ENCODE measurements around the gene ASB12.
"Not testable (repeated sequence)": the region's sequence is repeated elsewhere in the genome, so short reads cannot be mapped to it uniquely, and the experiment has no call there.

The ASB12 gene, protein sequence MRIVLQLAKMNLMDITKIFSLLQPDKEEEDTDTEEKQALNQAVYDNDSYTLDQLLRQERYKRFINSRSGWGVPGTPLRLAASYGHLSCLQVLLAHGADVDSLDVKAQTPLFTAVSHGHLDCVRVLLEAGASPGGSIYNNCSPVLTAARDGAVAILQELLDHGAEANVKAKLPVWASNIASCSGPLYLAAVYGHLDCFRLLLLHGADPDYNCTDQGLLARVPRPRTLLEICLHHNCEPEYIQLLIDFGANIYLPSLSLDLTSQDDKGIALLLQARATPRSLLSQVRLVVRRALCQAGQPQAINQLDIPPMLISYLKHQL

DNA sequence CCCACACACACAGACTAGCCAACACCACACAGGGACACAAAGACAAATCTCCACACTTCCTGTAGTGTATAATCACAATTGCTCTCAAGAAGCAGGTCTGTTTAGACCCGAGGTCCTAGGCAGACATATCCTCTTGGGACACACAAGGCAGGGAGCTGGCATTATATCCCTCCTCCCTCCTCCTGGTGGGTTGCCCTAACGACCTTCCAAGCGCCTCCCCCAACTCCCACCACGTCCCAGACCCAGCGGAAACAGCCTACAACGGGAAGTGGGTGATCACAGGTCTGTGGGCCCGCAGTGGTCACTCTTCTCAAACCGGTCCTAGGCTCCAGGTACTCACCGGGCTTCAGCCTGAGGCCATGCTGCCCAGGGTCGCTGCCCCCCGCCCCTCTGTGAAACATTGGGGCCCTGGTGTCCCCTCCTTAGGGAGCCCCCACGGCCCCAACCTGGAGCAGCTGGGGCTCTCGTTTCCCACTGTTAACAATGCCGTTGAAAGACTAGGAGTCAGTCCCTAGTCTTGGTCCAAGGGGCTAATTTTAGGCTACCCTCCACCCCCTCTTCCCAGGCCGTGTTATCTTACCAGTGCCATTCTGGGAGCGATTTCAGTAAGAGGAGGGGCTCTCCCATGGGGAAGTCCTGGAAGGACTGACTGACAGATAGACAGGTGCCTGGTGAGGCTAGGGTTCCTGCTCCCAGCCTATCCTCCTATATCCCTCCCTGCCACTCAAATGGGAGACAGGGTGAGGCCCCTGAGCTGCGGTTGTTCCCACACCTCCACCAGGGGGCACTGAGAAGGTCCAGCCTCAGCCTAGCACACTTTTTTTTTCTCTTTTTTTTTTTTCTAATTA is at the start of gene ASB12:
TSS of gene ASB12 (minus strand) at position 485 of the 848 bp plus-strand sequence. CDS start 4,957 bp downstream, outside the sequence.
- no peak for DNase-seq (ENCODE audit: low read depth)

DNA sequence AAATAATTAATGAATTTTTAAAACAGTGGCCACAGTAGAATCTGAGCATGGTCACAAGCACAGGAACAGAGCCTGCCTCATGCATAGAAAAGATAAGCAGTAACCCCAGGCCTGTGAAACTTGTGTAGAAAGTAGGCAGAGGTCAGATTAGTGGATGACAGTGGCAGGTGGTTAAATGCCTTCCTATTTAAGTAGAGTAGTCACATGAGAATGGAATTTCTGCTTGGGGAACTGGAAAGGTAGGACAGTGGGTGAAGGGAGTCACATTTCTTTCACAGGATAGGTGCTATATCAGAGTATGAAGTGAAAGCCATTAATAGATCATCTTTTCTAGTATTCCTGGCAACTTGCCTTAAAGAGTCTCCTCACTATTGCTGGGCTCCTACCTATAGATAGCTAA is 34.9 kb upstream of the ASB12 start:
- no peak for DNase-seq (ENCODE audit: low read depth)

DNA sequence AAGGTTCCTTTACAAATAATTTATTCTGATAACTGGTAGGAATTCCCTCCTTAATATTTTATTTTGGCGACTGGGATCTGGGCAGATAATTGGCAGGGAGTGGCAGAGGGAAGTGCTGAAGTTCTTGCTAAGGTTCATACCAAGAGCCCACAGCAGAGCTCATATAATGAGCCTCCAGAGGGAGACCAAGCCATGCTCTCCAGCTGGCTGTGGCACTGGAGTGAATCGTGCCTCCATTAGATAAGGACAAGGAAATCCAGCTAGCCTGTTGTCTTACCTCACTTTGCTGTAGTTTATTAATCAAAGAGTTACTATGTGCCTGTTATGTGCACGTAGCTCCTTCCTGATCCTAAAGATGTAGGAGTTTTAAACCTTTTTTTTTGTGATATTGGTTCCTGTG is 1.3 kb downstream of the ASB12 start:
- DNase-seq (ENCODE audit: low read depth) = no peak

DNA sequence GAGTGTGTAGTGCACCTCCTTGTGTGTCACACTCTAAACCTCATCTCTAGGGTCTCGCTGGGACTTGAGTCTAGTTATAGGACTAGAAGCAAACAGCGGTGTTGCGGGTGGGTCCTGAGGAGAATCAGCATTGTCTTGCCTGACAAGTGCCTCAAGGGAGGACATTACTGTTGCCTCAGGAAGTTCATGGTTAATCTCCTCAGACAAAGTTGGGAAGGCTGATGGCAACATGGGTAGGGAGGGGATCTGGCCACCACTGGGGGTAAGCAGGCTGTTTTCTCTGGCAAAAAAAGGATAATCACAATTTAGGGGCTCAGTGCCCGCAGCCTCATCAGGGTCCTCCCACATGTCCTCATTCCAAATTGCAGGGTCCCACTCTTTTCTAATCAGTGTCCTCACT is 12.4 kb downstream of the ASB12 start:
- DNase-seq (ENCODE audit: low read depth) = no peak

DNA sequence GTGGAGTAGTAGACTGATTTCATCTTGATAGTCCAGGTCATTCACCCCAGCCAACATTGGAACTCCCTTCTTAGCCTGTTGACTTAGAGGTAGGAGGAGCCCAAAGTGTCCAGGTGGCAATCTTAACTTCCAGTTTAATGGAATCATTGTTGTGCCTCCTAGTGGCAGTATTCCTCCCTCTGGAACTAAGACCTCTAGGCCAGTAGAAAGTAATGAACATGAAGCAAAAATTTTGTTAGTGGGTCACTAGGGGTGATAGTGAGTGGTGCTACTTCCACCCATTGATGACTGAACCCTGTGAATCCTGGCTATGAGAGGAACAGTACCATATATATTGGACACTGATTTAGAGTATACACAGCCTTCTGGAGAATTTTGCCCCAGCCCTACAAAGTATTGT is 16.4 kb downstream of the ASB12 start:
- not testable (repeated sequence) for DNase-seq (ENCODE audit: low read depth)

DNA sequence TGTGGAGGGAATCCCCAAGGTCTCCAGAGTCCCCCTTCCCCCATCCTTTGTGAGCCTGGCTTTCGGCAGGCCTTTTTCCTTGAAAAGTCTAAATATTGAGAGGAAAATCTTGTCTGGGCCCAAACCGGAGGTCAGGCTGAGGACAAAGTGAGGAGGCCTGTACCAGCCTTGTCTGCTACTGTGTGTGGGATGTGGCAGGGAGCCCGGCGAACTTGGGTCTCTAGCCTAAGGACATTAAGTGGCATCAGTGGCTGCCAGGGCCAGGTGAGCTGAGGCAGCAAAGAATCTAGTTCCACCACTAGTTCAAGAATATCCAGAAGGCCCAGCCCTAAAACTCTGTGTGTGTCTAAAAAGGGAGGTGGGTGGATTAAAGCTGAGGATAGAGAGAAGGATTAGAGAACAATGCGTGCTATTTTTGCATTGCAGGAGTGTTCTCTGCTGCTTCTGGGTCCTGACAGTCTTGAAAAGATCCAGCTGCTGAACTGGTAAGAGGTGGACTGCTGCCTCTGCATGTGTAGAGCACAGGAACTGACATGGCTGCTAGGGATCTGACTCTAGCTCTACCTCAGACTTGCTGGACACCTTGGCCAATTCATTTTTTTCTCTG is 23.7 kb downstream of the ASB12 start:
- DNase-seq (ENCODE audit: low read depth) = no peak

DNA sequence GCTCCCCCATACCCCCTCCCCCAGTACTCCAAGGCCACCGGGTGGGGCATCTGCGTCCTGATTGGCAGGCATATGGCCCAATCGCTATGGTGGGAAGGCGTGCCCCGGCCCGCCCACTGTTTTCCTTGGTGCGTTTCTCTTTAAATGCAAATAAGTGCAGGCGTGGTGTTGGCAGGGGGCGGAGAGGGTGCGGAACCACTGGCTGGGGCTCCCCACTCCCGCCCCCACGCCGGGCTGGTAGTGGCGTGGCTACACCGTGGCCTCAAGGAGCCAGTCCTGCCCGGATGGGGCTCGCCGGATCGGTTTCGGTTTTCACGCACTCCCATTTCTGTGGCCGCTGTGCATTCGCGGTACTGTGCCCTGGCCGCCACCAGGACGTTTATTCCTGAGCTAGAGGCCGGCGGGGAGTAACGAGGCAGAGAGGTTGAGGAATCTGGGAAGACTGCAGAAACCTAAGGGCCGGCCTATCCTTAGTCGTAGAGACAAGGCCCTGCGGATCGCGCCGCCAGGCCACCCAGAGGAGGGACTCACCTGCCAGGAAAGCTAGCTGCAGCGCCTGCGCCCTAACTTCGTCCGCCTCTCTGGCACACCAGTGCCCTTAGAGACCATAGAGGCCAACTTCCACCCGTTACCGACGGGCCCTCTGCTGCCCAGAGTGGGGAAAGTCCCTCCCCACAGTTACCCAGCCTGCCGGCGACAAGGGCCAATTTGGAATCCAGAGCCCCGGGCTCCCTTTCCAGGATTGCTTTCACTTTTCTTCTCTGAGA is 24.5 kb downstream of the ASB12 start:
- DNase-seq (ENCODE audit: low read depth) = peak; percentile 75

DNA sequence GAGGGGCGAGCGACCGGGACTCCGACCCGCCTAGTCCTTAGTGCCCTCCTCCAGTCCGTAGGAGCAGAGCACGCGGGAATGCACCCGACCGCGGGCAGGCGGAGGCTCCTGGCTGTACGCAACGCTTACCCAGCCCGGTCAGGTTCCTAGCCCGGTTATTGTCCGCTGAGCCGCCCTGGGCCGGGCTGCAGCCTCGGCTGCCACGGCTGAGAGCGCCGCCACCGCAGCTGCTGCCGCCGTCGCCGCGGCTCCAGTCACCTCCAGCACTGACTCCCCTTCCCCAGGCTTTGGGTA is 25.0 kb downstream of the ASB12 start, which contains the start of gene AMER1:
TSS of gene AMER1 (minus strand) at position 268 of the 294 bp plus-strand sequence. CDS start 12,422 bp downstream, outside the sequence.
- DNase-seq (ENCODE audit: low read depth) = no peak

DNA sequence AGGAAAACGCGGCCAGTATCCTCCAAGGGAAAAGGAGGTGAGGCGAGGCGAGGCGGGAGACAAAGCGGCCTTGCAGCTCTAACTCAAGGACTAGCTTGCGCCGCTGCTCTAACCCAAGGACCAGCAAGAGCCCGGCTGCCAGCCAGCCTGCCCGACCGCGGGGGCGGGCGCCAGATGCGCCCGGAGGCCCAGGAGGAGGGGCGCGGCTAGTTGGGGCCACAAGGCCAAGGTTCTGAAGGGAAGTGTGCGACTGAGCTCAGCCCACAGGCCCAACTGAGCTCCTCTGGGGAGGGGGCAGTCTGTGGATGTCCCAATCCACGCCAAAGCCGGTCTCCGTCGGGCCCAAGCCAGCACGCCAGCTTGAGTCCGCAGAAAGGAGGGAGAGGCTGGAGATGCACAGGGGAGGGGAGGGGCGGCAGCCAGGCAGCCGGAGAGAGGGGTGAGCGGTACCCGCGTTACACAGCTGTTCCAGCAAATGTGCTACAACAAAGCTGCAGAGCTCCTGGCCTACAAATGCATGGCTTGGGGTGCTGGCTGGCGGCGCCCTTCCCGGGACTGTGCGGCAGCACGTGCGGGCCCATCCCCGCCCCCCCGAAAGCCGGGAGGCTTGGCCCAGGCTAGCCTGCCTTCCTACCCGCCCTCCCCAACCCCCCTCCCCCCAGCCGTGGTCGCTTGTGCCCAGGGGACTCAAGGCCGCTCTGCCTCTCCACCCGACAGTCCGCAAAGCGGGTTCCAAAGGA is 25.5 kb downstream of the ASB12 start:
- DNase-seq (ENCODE audit: low read depth) = no peak

DNA sequence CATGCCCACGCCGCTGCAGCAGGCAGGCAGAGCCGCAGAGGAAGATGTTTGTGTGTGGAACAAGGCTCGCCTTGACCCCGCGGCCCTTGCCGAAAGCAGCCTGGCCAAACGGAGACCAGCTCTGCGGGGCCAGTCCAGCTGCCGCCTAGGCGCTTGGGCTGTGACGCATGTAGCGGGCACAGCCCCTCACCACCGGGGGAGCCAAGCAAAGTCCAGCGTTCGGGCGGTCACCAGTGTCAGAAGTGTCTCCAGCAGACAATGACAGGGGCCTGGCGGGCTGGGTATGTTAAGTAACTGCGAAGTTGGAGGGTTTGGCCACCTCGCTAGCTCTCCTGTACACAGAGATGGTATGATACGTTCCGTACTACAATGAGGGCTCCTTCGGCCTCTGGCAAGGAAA is 26.2 kb downstream of the ASB12 start:
- DNase-seq (ENCODE audit: low read depth) = no peak

DNA sequence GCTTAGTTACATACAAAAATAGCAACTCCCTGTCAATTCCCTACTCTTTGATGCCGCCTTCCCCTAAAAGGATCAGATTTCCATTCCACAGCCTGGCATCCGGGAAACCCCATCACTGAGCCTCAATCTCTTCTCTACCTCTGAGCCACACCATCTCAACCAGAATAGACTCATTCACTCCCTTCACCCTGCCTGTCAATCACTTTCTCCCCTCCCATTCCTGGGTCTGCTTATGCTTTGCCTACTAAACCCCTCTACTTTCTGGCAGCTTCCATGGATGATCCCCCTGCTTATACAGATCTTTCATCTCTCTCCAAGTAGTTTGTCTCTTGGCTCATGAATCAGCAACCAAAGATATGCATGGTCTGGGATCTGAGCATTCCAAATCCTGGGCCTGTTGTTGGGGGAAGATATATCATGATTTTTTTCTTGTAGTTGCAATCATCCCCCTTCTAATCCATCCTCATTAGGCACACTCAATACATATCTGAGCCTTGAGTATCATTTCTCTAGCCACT is 27.5 kb downstream of the ASB12 start:
- DNase-seq (ENCODE audit: low read depth) = no peak

DNA sequence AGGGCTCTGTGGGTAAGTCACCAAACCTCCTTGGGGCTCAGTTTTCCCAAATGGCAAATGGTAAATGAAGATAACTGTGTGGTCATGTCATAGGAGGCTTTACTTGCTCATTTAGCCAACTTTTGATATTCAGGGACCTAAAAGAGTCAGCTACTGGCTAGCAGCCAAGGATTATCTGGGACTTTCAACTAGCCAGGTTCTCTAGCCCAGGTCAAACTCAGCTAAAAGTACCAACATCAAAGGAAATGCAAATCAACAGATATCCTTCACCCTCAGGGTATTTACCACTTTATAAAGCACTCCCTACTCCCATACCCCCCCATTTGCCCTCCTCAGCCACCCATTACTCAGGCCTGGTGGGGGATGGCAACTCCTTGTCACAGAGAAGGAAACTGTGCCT is 32.4 kb downstream of the ASB12 start:
- DNase-seq (ENCODE audit: low read depth) = no peak

DNA sequence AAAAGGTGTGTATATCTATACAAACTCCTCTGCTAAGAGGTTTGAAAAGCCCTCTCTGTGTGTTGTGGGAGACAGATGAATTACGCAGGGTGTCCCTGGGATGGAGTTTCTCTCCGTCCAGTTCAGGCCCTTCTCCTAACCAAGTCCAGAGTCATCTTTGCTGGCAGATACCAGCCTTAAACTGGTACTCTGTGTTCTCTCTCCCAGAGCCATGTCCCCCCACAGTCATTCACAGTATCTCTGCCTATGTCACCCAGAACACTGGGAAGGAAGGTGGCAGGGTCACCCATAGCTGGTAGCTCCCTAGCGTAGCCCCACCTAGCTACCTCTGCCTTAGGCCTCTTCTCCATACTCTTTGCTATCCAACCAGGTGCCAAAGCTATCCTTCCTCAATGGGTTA is 33.8 kb downstream of the ASB12 start:
- DNase-seq (ENCODE audit: low read depth) = no peak

DNA sequence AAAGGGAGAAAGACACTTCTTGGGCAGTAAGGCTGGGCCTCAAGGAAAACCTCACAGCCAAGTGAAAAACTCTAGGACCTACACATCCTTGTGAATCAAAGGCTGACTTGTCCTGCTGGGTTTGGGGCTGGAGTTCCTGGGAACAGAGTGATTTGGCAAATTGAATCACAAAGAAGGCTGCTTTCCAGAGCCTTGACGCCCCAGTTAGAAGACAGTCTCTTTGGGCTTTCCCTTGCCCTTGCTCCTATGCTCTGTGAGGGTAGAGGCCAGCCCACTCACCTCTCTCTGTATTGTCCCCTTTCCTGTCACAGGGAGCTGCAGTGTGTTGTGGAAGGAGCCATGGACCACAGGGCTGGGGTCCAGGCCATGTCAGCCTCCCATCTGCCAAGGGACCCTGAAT is 34.5 kb downstream of the ASB12 start:
- DNase-seq (ENCODE audit: low read depth) = no peak

DNA sequence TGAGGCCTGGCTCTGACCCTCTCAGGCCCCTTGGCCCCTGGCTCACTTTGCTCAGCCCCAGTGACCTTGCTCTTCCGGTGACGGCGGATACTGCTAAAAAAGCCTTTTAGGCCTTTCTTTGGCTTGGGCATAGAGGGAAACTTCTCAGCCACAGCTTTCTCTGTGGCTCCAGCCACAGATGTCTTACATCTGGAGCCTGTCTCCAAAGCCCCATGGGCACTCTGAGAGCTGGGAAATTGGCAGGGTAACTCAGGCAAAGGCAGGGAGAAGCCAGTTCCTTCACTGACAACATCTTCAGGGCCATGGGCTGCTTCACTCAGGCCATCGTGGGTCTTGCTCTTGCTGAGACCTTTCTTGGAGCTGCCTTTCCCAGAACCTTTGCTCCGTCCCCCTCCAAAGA is 37.7 kb downstream of the ASB12 start:
- DNase-seq (ENCODE audit: low read depth) = no peak

DNA sequence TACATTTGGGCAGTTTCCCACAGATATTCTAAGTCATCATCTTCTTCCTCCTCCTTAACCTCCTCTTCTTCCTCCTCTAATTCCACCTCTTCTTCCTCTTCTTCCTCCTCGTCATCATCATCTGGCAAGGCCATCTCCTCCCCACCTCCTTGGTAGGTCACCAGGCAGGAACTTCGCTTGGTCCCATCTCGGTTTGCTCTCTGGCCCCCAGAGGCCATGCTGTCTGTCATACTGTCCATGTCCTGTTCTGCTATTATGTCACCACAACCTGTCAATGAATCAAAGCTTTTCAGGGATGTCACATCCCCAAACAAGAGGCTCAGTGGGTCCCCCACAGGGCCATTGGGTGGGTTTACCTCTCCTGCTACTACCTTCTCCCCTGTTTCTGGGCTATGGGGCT is 38.4 kb downstream of the ASB12 start:
- DNase-seq (ENCODE audit: low read depth) = no peak

DNA sequence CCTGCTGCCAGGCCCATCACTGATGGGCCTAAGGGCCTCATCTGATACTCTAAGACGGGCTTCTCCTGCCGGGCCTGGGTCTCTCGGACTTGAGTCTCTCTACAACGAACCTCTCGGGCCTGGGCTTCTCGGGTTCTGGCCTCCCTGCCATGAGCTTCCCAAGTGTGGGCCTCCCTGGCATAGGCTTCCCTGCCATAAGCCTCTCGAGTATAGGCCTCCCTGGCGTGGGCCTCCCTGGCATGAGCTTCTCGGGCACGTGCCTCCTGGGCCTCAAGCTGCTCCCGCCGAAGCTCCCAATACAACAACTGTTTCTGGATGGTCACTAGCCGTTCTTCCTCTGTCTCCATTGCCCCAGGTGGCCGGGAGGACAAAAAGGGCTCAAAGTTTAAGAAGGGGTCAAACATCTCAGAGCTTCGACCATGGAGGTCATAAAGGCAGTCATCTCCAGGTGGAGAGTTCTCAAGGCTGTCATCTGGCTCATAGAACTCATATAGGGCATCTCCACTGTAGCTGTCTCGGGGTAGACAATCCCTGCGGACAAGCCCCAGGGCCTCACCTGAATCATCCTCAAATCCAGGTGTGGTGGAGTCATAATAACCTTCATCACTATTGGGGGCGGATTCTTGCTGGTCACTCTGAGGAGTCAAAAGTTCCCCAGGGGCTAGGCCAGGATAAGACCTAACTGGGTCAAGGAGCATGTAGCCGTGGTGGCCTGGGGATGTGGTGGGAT is 39.0 kb downstream of the ASB12 start:
- no peak for DNase-seq (ENCODE audit: low read depth)

DNA sequence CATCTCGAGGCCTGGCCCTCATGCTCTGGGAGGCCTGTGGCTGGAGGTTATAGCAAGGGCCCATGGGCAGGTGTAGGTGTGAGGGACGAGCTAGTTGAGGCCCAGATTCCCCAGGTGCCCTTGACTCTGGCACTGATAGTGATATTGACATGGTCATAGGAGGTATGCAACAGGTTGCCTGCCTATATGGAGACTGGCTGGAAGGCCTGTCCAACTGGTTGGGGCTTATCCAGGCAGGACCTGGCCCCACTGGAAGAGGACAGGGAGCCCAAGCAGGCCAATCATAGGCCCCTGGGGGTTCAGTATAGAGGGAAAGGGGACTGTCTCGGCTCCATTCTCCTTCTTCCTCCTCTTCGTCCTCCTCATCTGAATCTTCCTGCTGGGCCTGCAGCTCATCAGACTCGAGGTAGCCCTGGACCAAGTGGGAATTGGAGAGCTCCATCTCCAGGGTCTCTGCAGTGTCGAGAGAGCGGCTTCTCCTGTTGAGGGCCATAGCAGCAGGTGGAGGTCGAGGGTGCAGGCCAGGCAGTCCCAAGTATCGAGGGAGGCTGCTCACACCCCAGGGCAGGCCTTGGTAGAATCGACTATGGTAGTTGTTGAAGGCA is 40.2 kb downstream of the ASB12 start:
- no peak for DNase-seq (ENCODE audit: low read depth)

DNA sequence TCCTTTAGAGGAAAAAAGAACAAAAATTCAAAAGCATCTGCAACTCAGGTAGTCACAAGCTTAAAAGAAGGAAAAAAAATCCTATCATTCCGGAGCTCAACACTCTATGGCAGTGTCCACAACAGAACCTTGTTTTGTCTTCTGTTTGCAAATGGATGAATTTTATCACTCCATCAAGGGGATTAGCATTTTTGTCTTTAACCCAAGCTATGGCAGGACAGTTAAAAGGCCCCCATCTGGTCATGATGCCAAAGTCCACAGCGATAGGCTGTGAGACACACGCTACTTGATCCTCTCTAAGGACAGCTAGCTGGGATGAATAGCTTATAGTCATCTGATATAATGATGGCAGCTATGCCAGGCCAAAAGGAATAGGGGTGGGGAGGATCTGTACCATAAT is 41.5 kb downstream of the ASB12 start:
- no peak for DNase-seq (ENCODE audit: low read depth)

DNA sequence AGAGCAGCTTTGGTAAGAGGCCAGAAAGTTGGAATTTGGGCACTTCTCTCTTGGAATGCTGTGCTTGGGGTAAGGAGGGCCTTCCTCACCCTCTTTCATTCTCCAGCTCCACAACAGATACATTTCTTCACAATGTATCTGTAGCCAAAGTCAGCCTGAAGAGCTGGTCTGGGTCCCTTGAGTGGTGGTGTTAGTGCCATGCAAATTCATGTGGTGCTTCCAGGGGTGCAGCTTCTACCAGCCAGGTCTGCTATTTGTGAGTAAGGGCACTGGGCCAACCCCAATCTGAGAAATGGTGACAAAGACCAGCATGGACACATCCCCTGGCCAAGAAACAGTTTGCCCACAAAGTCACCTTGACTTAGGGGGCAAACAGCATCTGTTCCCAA is 42.7 kb downstream of the ASB12 start:
- no peak for DNase-seq (ENCODE audit: low read depth)
